ENCODE measurements around the gene KLRC2.
"Not testable (repeated sequence)": the region's sequence is repeated elsewhere in the genome, so short reads cannot be mapped to it uniquely, and the experiment has no call there.

The KLRC2 gene

GRCh38 chr12:10405294-10405693 lies 30.5 kb downstream of the KLRC2 start:
- DNase-seq (ENCODE audit: low read depth): no peak

DNA sequence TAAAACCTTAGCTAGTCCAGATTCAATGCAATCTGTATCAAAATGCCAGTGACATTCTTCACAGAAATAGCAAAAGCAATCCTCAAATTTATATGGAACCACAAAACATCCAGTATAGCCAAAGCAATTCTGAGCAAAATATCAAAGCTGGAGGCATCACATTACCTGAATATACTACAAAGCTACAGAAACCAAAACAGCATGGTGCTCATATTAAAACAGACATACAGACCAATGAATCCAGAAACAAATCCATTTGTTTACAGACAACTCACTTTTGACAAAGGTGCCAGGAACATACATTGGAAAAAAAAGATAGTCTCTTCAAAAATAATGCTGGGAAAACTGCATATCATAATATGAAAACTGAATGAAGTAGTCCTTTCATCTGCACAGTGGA lies 31.0 kb downstream of the KLRC2 start:
- no peak for DNase-seq (ENCODE audit: low read depth)

DNA sequence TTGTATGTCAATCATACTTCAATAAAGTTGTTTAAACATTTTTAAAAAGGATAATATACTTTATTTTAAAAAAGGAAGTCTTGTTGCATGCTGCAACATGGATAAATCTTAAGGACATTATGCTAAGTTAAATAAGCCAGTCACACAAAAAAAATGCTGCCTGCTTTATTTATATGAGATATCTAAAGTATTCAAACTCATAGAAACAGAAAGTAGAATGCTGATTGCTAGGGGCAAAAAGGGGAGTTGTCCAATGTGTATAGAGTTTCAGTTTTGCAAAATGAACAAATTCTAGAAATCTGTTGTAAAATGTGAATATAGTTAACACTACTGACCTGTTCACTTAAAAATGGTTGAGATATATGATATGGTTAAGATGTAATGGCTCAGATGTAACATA lies 35.0 kb downstream of the KLRC2 start:
- DNase-seq (ENCODE audit: low read depth): no peak

- no peak for DNase-seq (ENCODE audit: low read depth)
These were observed 37.6 kb downstream of the KLRC2 start for GRCh38 chr12:10398168-10398567.

DNA sequence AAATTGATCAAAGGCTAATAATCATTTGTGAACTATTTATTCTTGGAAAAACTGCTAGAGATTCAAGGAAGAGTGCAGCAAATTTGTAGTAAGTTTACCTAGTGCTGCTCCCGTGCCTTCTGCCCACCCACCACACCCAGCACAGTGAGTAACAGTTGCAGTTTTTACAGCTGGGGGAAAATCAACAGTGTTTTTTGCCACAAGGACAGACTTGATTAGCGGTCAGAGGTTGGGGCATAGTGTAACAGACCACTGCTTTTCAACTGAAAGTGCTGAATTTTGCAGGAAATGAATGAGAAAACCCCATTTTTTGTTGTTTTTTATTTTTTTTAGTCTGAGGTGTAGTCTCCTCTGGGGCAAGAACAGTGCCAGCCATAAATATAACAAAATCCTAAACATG lies 38.5 kb downstream of the KLRC2 start:
- DNase-seq (ENCODE audit: low read depth): no peak

DNA sequence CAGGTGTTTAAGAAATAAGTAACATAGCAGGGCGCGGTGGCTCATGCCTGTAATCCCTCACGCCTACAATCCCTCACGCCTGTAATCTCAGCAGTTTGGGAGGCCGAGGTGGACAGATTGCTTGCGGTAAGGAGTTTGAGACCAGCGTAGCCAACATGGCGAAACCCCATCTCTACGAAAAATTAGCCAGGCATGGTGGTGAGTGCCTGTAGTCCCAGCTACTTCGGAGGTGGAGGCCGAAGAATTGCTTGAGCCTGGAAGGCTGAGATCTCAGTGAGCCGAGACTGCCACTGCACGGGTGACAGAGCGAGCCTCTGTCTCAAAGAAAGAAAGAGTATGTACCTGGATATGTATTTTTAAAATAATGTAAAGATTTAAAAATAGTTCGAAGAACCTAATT lies 39.6 kb downstream of the KLRC2 start:
- DNase-seq (ENCODE audit: low read depth): not testable (repeated sequence)

DNA sequence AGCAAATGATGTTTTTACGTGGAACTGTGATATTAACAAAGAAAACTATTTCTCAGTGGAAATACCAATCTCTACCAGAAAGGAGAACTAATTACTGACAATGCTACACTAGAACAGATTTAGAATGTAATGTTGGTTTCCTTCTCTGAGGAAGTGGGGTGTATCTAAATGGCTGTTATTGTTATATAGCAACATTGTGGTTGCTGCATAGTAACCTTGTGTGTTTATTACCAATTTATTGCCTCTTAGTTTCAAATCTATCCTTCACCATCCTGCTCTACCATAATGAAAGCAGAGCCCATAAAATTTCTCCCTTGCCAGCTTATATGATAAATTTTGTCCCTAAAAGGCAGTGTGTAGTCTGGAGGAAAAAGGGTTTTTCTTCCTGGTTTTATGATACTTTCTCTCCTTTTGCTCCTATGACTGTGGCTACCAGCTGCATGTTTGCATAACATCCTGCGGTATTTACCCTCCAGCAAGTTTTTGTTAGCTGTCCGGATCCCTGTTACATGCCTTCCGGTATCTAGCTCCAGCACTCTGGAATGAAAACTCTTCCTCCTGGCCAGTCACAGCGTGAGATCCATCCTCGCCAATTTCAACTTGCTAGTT lies 40.3 kb downstream of the KLRC2 start:
- peak; percentile 91 for DNase-seq (ENCODE audit: low read depth)

DNA sequence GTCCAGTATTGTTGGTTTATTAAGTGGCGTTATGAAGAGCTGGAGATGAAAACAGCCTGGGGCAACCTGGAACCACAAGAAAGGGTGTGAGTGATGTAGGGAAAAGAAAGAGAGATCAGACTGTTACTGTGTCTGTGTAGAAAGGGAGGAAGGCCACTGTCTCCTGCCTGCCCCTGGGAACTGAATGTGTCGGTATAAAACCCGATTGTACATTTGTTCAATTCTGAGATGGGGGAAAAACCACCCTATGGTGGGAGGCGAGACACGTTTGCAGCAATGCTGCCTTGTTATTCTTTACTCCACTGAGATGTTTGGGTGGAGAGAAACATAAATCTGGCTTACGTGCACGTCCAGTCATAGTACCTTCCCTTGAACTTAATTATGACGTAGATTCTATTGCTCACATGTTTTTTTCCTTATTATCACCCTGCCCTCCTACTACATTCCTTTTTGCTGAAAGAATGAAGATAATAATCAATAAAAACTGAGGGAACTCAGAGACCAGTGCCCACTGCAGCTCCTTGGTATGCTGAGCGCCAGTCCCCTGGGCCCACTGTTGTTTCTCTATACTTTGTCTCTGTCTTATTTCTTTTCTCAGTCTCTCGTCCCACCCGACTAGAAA lies 41.2 kb downstream of the KLRC2 start:
- DNase-seq (ENCODE audit: low read depth): peak; percentile 8

DNA sequence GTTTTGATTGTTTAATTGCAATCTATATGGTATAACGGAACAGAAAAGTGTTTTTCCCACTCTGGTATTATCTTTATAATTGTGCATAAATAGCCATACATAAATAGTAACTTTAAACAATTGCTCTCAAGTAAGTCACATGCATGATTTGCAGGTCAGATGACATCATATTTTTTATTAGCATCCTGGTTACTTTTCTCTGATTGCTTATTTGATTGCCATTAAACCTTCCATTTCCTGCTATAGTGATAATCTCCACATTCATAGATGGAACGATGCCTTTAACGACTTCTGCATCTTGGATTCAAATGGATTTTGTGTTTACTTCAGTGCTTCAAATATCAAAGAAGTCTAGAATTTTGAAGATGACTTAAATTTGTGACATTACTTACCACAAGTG lies 42.5 kb downstream of the KLRC2 start:
- DNase-seq (ENCODE audit: low read depth): no peak

DNA sequence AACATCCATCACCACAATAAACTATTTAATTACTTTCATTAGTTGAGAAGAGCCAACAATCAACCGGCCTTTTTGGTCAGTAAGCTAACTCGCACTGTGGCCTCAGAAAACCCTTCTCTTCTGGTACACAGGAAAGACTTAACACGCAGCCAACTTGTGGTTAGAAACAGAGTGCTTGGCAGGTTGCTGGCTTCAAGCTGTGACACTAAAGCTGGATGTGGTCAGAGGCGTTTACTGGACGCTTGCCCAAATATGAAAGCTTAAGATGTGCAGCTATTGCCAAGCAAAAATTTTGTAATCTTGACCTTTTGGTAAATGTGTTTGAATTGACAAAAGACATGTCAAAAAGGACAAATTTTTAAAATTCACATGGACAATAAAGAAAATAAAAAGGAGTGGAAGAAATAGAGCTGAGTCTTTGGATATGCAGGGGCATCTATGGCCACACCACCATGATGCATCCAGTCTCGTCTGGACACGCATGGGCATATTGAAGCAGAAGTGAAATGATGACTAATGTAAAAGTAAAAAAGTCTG lies 43.3 kb downstream of the KLRC2 start:
- DNase-seq (ENCODE audit: low read depth): peak; percentile 84

GRCh38 chr12:10390991-10391390 lies 44.8 kb downstream of the KLRC2 start:
- not testable (repeated sequence) for DNase-seq (ENCODE audit: low read depth)

DNA sequence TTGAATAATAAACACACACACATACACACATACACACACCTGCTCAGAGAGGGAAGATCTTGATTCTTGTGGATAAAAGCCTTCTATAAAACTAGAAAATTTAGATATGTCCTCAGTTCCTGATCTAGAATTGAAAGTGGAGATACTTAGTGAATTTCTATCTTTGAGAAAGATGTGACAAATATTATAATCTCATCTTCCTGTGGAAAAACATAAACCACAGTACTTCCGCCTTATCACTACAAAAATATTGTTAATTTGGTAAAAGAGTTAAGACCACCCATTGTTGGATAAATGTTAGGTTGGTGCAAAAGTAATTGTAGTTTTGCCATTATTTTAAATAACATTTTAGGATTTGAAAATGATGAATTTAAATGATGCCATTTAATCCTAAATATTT lies 45.9 kb downstream of the KLRC2 start, which contains the start of gene KLRK1:
KLRK1 (minus strand) TSS at position 138 of the 400 bp plus-strand sequence. CDS start 1,231 bp downstream, outside the sequence.
- DNase-seq (ENCODE audit: low read depth): no peak

DNA sequence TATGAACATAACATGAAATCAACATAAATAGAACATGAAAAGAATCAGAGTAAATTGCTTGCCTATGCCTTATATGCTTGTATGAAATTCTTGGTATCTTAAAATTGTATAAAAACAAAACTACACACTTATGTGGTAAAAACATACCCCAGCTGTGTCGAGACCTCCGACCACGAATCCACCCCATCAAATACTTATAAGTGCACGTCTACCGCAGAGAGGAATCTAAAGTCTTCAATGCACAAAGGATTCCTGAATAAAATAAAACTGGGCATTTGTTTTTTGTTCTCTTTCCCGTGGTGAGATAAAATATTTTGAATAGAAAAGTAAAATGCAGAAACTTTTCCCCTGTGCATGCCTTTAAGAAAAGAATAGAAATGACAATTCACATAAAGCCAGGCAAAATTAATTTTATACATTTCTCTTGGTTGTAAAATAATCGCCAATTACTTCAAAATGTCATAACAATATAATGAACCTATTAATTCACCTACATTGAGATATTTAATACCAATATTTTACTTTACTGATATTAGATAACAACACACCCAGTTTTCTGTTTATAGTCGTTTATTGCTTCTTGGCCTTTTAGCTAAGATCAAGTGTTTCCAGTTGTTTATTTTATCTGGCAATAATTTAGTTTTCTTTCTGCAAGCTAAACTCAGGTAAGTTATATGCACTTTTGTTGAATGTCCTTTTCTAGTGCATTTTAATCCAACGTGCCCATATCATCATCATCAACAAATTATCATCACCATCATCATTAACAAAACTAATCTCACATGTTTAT lies 47.0 kb downstream of the KLRC2 start:
- DNase-seq (ENCODE audit: low read depth): no peak

DNA sequence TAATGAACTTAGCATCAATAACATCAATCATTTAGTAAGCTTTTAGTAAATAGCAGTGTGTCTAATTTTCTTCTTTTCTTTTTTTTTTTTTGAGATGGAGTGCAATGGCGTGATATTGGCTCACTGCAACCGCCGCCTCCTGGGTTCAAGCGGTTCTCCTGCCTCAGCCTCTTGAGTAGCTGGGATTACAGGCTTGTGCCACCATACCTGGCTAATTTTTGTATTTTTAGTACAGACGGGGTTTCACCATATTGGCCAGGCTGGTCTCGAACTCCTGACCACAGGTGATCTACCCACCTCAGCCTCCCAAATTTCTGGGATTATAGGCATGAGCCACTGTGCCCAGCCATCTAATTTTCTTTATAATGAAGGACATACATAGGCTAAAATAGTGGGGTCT lies 48.3 kb downstream of the KLRC2 start:
- DNase-seq (ENCODE audit: low read depth): not testable (repeated sequence)

DNA sequence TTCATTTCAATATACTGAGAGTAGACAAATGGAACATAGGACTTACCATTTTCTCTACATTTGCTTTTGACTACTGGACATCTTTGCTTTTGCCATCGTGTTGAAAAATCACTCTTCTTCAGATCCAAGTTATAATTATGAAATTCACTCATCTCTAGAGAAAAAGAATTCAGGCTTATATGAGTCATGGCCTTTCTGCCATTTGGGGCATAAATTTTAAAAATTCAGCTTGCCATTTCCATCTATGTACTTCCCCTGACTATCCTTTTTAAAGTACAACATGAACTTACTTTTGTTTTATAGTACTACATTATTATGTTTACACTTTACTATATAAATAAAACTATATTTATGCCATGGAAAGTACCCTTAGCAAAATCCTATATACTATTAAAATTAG lies 49.0 kb downstream of the KLRC2 start:
- DNase-seq (ENCODE audit: low read depth): no peak

DNA sequence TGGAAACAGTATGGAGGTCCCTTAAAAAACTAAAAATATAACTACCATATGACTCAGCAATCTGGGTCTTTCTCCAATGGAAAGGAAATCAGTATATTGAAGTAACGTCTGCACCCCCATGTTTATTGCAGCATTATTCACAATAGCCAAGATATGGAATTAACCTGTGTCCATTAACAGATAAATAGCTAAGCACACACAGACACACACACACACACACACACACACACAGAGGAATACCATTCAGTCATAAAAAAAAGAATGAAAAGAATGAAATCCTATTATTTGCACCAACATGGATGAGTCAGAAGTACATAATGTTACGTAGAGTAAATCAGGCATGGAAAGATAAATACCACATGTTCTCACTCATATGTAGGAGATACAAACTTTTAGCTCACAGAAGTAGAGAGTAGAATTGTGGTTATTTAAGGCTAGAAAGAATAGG lies 50.6 kb downstream of the KLRC2 start:
- peak; percentile 70 for DNase-seq (ENCODE audit: low read depth)

DNA sequence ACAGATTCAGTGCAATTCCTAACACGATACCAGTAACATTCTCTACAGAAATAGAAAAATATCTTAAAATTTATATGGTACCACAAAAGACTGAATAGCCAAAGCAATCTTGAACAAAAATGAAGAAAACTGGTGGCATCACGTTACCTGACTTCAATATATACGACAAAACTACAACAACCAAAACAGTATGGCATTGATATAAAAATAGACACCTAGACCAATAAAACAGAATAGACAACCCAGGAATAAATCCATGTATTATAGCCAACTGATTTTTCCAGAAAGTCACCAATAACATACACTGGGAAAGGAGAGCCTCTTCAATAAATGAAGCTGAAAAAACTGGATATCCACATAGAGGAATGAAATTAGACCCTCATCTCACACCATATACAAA lies 51.6 kb downstream of the KLRC2 start:
- no peak for DNase-seq (ENCODE audit: low read depth)

DNA sequence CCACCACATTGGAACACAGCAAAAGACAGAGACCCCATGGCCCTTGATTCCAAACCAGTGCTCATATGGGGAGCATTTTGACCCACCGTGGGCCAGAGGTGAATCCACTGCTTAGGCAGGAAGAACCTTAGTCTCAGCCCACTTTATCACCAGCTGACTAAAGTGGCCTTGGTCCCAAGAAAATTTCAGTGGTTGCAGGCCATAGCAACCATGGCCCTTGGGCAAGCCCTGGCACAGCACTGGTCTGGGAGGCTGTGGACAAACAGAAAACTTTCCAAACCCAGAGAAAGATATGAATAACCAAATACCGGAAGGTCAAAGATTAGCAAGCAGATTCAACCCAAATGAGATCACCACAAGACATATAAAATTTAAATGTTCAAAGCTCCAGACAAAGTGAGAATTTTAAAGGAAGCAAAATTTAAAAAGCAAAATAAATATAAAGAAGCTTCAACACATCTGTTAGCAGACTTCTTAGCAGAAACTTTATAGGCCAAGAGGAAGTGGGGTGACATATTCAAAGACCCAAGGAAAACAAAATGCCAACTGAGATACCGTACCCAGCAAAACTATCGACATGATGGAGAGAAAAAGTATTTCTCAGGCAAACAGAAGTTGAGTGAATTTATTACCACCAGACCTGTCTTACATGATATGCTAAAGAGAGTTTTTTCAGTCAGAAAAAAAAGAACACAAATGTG lies 53.7 kb downstream of the KLRC2 start:
- DNase-seq (ENCODE audit: low read depth): no peak
